Esophagus squamous epithelium (tissue), 5 donors: ENCODE results near the gene LRRC63. TPM values are rescaled to one million over a fixed set of nuclear protein-coding genes. Genes with fewer than 3 reads are reported as not detected.

Source experiments
- DNase-seq: peaks from one replicate; lab custom pipeline; 2025; lab: John Stamatoyannopoulos, UW
- H3K27ac ChIP-seq, 4 donors: fragments of 200-600 bp; sonication (generic); one replicate each; pipeline ENCODE4 v1.5.1; 2016 to 2019; ENCODE audit warnings: mild to moderate bottlenecking in 1 of 4
- H3K27me3 ChIP-seq, 4 donors: fragments of 200-600 bp; sonication (generic); 1 replicate in 3 of 4; 2 replicates in 1 of 4; pipeline versions ENCODE4 v1.5.1 to v1.6.0; 2017 to 2021; ENCODE audit warnings: antibody characterized with exemption in 1 of 4
- H3K36me3 ChIP-seq, 3 donors: fragments of 200-600 bp; sonication (generic); one replicate each; pipeline ENCODE4 v1.5.1; 2016 to 2019
- H3K4me1 ChIP-seq, 3 donors: fragments of 200-600 bp; sonication (generic); one replicate each; pipeline ENCODE4 v1.5.1; 2017 to 2019
- H3K4me3 ChIP-seq, 4 donors: fragments of 200-600 bp; sonication (generic); 1 replicate in 3 of 4; 2 replicates in 1 of 4; pipeline ENCODE4 v1.5.1; 2016 to 2019; ENCODE audit warnings: mild to moderate bottlenecking in 2 of 4, moderate library complexity in 1 of 4
- H3K9me3 ChIP-seq, 3 donors: fragments of 200-600 bp; sonication (generic); one replicate each; pipeline ENCODE4 v1.5.1; 2016 to 2019
- POLR2A ChIP-seq, 4 donors: fragments of 450-650 bp; IDR thresholded peaks; one replicate each; pipeline ENCODE4 v1.6.1; 2017; ENCODE audit warnings: antibody characterized with exemption in 4 of 4, mild to moderate bottlenecking in 4 of 4, moderate library complexity in 3 of 4
- WGBS, 2 donors: methylation state at CpG; one replicate each; pipeline ENCODE4 v1.1.5; 2018; 5-methylcytosine and 5-hydroxymethylcytosine counted together
- intact Hi-C: fragments of 100-400 bp; cut with DNase I; formaldehyde crosslinking; loops from one replicate; pipeline ENCODE4 v1.15.0; 2022
- total RNA-seq, 4 donors: library from RNA; depleted of rRNA; stranded (reverse); fragments of >200 nt; gene quantifications; one replicate each; pipeline ENCODE4 v1.1.0, GENCODE V29; 2016
- TF ChIP-seq, protein P1 (sequence below), 6 experiments: fragments of 450-650 bp in 4 of 6; fragments of 200-600 bp in 2 of 6; sonication (generic) in 2 of 6; IDR thresholded peaks; one replicate each; pipeline ENCODE4 v1.5.1; 2016 to 2019; ENCODE audit warnings: antibody characterized with exemption in 6 of 6, mild to moderate bottlenecking in 4 of 6, moderate library complexity in 4 of 6
- donor health status: DM: yes; HTN: yes; CAD: no.

Gene LRRC63
- total RNA-seq, 4 donors from 2014 or later = not detected

DNA sequence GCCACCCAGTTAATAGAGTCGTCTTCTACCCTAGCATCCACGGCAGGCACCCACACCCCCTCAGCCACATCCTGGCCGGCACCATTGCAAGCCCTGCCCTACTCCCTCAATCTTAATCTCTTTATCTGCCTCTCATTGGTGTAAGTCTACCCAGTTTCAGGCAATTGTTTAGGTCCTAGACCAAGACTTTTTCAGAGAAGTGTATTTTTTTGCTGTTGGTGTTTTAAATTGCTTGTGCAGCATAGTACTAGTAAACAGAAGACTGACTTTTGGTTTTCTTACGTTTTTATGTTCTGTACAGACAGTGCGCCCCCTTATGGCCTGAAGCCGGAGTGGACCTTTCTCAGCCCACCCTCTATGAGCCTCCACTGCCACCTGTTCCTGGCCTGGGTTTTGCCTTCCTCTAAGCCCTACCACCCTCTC lies 27.4 kb upstream of the LRRC63 start:
- no peaks in the 10 kb centered on the region for H3K27me3 ChIP-seq
- no peaks in the 10 kb centered on the region for H3K4me1 ChIP-seq
- peak overlapping the region in 2 of 4 donors; percentile 47 to 67 for H3K27ac ChIP-seq
- 32 to 38% methylated on average over 6 of the region's 6 CpGs for WGBS, 2 donors
- TF ChIP-seq POLR2A (IDR thresholded peaks at IDR 0.05) = no peak
- TF ChIP-seq, protein P1, sequence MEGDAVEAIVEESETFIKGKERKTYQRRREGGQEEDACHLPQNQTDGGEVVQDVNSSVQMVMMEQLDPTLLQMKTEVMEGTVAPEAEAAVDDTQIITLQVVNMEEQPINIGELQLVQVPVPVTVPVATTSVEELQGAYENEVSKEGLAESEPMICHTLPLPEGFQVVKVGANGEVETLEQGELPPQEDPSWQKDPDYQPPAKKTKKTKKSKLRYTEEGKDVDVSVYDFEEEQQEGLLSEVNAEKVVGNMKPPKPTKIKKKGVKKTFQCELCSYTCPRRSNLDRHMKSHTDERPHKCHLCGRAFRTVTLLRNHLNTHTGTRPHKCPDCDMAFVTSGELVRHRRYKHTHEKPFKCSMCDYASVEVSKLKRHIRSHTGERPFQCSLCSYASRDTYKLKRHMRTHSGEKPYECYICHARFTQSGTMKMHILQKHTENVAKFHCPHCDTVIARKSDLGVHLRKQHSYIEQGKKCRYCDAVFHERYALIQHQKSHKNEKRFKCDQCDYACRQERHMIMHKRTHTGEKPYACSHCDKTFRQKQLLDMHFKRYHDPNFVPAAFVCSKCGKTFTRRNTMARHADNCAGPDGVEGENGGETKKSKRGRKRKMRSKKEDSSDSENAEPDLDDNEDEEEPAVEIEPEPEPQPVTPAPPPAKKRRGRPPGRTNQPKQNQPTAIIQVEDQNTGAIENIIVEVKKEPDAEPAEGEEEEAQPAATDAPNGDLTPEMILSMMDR (IDR thresholded peaks at IDR 0.05) = peak in 5 of 6 experiments; percentile 20 to 63 (median 36)
- H3K4me3 ChIP-seq = no peak overlapping the region
- intact Hi-C loops = no loop called here
- H3K36me3 ChIP-seq = no peaks in the 10 kb centered on the region
- H3K9me3 ChIP-seq = no peaks in the 10 kb centered on the region
- no peak for DNase-seq

DNA sequence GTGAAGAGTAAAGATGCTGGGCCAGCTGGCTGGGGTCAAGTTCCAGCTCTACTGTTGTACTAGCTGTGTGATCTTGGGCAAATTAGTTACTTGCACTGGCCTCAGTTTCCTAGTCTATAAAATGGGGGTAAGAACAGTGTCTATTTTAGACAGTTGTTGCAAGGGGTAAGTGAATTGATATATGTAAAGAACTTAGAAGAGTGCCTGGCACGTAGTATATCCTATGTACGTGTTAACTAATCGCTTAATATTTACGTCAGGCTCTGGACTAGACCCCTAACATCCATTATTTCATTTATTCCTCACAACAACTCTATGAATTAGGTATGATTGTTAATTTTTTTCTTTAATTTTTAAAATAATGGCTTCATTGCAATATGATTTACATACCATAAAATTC lies 26.1 kb upstream of the LRRC63 start:
- 85 to 93% methylated on average over 4 of the region's 4 CpGs for WGBS, 2 donors
- no peaks in the 10 kb centered on the region for H3K36me3 ChIP-seq
- H3K27ac ChIP-seq = no peak overlapping the region
- intact Hi-C loops = no loop called here
- TF ChIP-seq POLR2A (IDR thresholded peaks at IDR 0.05) = no peak
- TF ChIP-seq, protein P1 (IDR thresholded peaks at IDR 0.05) = no peak
- no peaks in the 10 kb centered on the region for H3K27me3 ChIP-seq
- no peaks in the 10 kb centered on the region for H3K4me1 ChIP-seq
- no peaks in the 10 kb centered on the region for H3K9me3 ChIP-seq
- H3K4me3 ChIP-seq = no peak overlapping the region
- no peak for DNase-seq

DNA sequence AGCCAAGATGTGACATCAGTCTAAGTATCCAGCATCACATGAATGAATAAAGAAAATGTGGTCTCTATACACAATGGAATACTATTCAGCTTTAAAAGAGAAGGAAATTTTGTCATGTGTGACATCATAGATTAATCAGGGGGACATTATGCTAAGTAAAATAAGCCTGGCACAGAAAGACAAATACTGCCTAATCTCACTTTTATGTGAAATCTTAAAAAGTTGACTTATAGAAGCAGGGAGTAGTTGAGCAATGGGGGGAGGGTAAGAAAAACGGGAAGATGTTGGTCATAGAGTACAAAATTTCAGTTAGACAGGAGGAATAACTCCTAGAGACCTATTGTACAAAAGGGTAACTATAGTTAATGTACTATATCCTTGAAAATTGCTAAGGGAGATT lies 19.3 kb upstream of the LRRC63 start:
- DNase-seq = no peak
- H3K27me3 ChIP-seq = no peaks in the 10 kb centered on the region
- H3K36me3 ChIP-seq = no peaks in the 10 kb centered on the region
- TF ChIP-seq POLR2A (IDR thresholded peaks at IDR 0.05) = no peak
- TF ChIP-seq, protein P1 (IDR thresholded peaks at IDR 0.05) = no peak
- H3K27ac ChIP-seq = no peak overlapping the region
- no peak overlapping the region for H3K4me3 ChIP-seq
- H3K9me3 ChIP-seq = no peaks in the 10 kb centered on the region
- 33 to 41% methylated on average over 1 of the region's 1 CpG for WGBS, 2 donors
- intact Hi-C loops = no loop called here
- H3K4me1 ChIP-seq = no peaks in the 10 kb centered on the region

DNA sequence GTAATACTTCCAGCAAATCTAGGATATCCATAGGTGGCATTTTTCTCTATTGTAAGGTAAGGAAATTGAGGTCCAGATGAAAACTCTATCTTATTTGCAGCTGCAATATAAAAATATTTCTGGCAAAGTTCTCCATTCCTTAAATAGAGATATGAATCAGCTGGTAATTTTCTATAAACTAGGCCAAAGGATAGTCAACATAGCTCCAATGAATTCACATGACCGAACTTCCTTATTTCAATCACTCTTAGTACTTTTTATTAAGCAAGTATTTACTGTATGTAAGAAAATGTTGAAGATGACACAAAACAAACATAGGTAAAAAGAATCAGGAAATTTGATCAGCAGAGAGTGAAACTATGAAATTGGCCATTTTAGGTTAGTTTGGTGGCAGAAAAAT lies 16.7 kb upstream of the LRRC63 start:
- Histone ChIP-seq H3K9me3 (no peaks in the 10 kb centered on the region), H3K4me3 (no peak overlapping the region), H3K27ac (no peak overlapping the region), H3K27me3 (no peaks in the 10 kb centered on the region), H3K36me3 (no peaks in the 10 kb centered on the region), H3K4me1 (no peaks in the 10 kb centered on the region)
- DNase-seq = no peak
- intact Hi-C loops = no loop called here
- 88 to 94% methylated on average over 1 of the region's 1 CpG for WGBS, 2 donors
- no peak for TF ChIP-seq POLR2A (IDR thresholded peaks at IDR 0.05)
- TF ChIP-seq, protein P1 (IDR thresholded peaks at IDR 0.05) = no peak

DNA sequence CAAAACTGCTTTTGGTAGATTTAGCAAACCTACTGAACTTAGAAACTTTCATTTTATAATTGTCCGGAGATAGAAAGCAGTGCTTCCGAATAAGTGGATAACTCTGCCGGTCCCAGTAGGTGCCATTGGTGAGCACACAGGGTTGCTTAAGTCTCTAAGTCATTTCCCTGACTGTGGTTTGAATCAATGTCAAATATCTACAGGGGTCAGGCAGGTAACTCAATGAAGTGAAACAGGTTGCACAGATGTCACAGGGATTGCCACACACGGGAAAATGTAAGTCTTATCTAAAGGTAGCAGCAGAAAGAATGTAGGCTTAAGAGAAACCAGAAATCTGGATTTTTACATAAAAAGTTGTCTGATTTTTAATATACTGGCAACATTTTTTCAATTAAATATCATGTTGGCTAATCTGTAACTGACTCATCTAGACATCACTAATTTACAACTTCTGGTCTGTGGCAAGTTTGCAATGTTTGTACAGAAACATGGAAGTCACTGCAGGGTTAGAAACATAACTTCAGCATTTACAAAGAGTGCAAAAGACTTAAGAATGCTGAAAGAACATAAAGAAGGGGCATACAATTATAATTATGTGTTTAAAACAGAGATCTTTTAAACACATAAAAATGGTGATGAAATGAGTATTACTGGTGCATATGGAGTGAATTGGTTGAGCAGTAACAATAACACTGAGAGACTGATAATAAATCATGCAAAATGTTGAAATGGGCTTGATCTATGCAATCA lies 14.3 kb upstream of the LRRC63 start:
- Histone ChIP-seq H3K4me3 (no peak overlapping the region), H3K9me3 (no peaks in the 10 kb centered on the region), H3K4me1 (no peaks in the 10 kb centered on the region), H3K36me3 (no peaks in the 10 kb centered on the region), H3K27me3 (no peaks in the 10 kb centered on the region), H3K27ac (no peak overlapping the region)
- TF ChIP-seq, protein P1 (IDR thresholded peaks at IDR 0.05) = no peak
- no peak for TF ChIP-seq POLR2A (IDR thresholded peaks at IDR 0.05)
- intact Hi-C loops = no loop called here
- WGBS, 2 donors = 54 to 74% methylated on average over 4 of the region's 4 CpGs
- DNase-seq = no peak
